Hepatocyte (in vitro differentiated cells): ENCODE data around the gene PMPCA. TPM values are rescaled to one million over a fixed set of nuclear protein-coding genes. Genes with fewer than 3 reads are reported as not detected.

Experiments
- DNase-seq: peaks from one replicate; pipeline ENCODE4 v3.0.0-alpha.2; 2016; ENCODE audit warnings: low spot score
- H2AFZ ChIP-seq: fragments of 200-600 bp; sonication (generic); 2 replicates; pipeline ENCODE4 v1.6.0; 2016; ENCODE audit warnings: antibody characterized with exemption, mild to moderate bottlenecking
- H3K27ac ChIP-seq: fragments of 200-600 bp; sonication (generic); 2 replicates; pipeline ENCODE4 v1.5.1; 2016; ENCODE audit warnings: mild to moderate bottlenecking
- H3K27me3 ChIP-seq: fragments of 200-600 bp; sonication (generic); 2 replicates; pipeline ENCODE4 v1.6.1; 2016
- H3K36me3 ChIP-seq: fragments of 200-600 bp; sonication (generic); replicated peaks from 2 replicates; pipeline ENCODE4 v1.5.1; 2016; ENCODE audit warnings: low read depth; ENCODE audit not compliant: insufficient read depth
- H3K4me1 ChIP-seq: fragments of 200-600 bp; sonication (generic); 2 replicates; pipeline ENCODE4 v1.5.1; 2016; ENCODE audit warnings: mild to moderate bottlenecking, moderate library complexity; ENCODE audit not compliant: insufficient read depth
- H3K4me2 ChIP-seq: fragments of 200-600 bp; sonication (generic); 2 replicates; pipeline ENCODE4 v1.6.0; 2016
- H3K4me3 ChIP-seq: fragments of 200-600 bp; sonication (generic); 2 replicates; pipeline ENCODE4 v1.5.1; 2016; ENCODE audit warnings: mild to moderate bottlenecking
- H3K79me2 ChIP-seq: fragments of 200-600 bp; sonication (generic); 2 replicates; pipeline ENCODE4 v1.6.0; 2017; ENCODE audit warnings: mild to moderate bottlenecking
- H3K9me2 ChIP-seq: fragments of 200-600 bp; sonication (generic); replicated peaks from 2 replicates; pipeline ENCODE4 v1.6.0; 2017; ENCODE audit warnings: mild to moderate bottlenecking; ENCODE audit not compliant: insufficient read depth
- H3K9me3 ChIP-seq: fragments of 200-600 bp; sonication (generic); 2 replicates; pipeline ENCODE4 v1.5.1; 2016; ENCODE audit warnings: low read depth, mild to moderate bottlenecking
- H4K20me1 ChIP-seq: fragments of 200-600 bp; sonication (generic); 2 replicates; pipeline ENCODE4 v1.6.0; 2016; ENCODE audit warnings: mild to moderate bottlenecking; ENCODE audit not compliant: insufficient read depth, poor library complexity, severe bottlenecking
- CTCF ChIP-seq: fragments of 200-600 bp; sonication (generic); IDR thresholded peaks from 2 replicates; pipeline ENCODE4 v1.5.1; 2016; ENCODE audit warnings: antibody characterized with exemption, mild to moderate bottlenecking; ENCODE audit not compliant: poor library complexity
- EZH2 ChIP-seq: fragments of 200-600 bp; sonication (generic); IDR thresholded peaks from 2 replicates; pipeline ENCODE4 v1.6.1; 2016; ENCODE audit warnings: antibody characterized with exemption, mild to moderate bottlenecking, borderline replicate concordance
- EZH2phosphoT487 ChIP-seq: fragments of 200-600 bp; sonication (generic); IDR thresholded peaks from one replicate; pipeline ENCODE4 v1.6.1; 2018; ENCODE audit warnings: antibody characterized with exemption, mild to moderate bottlenecking, low read depth, moderate library complexity; ENCODE audit not compliant: unreplicated experiment, severe bottlenecking
- WGBS: methylation state at CpG from one replicate; pipeline ENCODE4 v1.1.6; 2016; ENCODE audit warnings: low lambda C conversion rate; ENCODE audit errors: missing lambda C conversion rate; 5-methylcytosine and 5-hydroxymethylcytosine counted together
- polyA plus RNA-seq: library from polyadenylated mRNA; unstranded; fragments of >200 nt; fragmentation: Nextera tagmentation; extraction: Ambion mirVana; gene quantifications from 2 replicates; pipeline ENCODE4 v1.2.1, GENCODE V29; 2016
- total RNA-seq: library from RNA; depleted of rRNA; stranded (reverse); fragments of >200 nt; gene quantifications from 2 replicates; pipeline ENCODE4 v1.2.3, GENCODE V29; 2014

The PMPCA gene
- total and polyA plus RNA-seq, 2 experiments from 2014 or later: 45.1 to 85.7 TPM

GRCh38 chr9:136402067-136402466 is 8.4 kb upstream of the PMPCA start:
- Histone ChIP-seq H3K9me2 (no peaks in the 10 kb centered on the region), H3K36me3 (no peaks in the 10 kb centered on the region), H4K20me1 (no peaks in the 10 kb centered on the region), H3K4me2 (no peak overlapping the region), H2AFZ (no peak overlapping the region), H3K4me1 (peaks cover 11% of the 10 kb centered on the region), H3K27me3 (no peaks in the 10 kb centered on the region), H3K27ac (no peak overlapping the region), H3K79me2 (peaks cover 26% of the 10 kb centered on the region), H3K4me3 (no peak overlapping the region), H3K9me3 (no peaks in the 10 kb centered on the region)
- TF ChIP-seq EZH2: no peak
- no peak for TF ChIP-seq CTCF
- no peak for TF ChIP-seq EZH2phosphoT487
- WGBS: 83% methylated on average over 13 of the region's 13 CpGs
- DNase-seq: no peak

- Histone ChIP-seq H2AFZ (no peak overlapping the region), H4K20me1 (no peaks in the 10 kb centered on the region), H3K4me1 (peaks cover 9% of the 10 kb centered on the region), H3K79me2 (peaks cover 16% of the 10 kb centered on the region), H3K4me2 (no peak overlapping the region), H3K9me3 (no peaks in the 10 kb centered on the region), H3K27ac (no peak overlapping the region), H3K36me3 (no peaks in the 10 kb centered on the region), H3K9me2 (no peaks in the 10 kb centered on the region), H3K27me3 (no peaks in the 10 kb centered on the region), H3K4me3 (no peak overlapping the region)
- TF ChIP-seq CTCF: no peak
- no peak for TF ChIP-seq EZH2phosphoT487
- TF ChIP-seq EZH2: no peak
- 95% methylated on average over 5 of the region's 5 CpGs for WGBS
- DNase-seq: no peak
Observed at GRCh38 chr9:136403538-136403914, 6.9 kb upstream of the PMPCA start.

GRCh38 chr9:136403915-136404800 is 6.3 kb upstream of the PMPCA start:
- TF ChIP-seq CTCF (no peak), EZH2 (no peak), EZH2phosphoT487 (no peak)
- Histone ChIP-seq H3K27me3 (no peaks in the 10 kb centered on the region), H3K27ac (no peak overlapping the region), H3K36me3 (no peaks in the 10 kb centered on the region), H3K79me2 (peaks cover 16% of the 10 kb centered on the region), H3K4me2 (no peak overlapping the region), H3K9me2 (no peaks in the 10 kb centered on the region), H3K9me3 (no peaks in the 10 kb centered on the region), H3K4me3 (no peak overlapping the region), H2AFZ (no peak overlapping the region), H3K4me1 (peaks cover 4% of the 10 kb centered on the region), H4K20me1 (no peaks in the 10 kb centered on the region)
- WGBS: 94% methylated on average over 32 of the region's 32 CpGs
- DNase-seq: no peak

GRCh38 chr9:136404801-136405136 is 5.7 kb upstream of the PMPCA start:
- DNase-seq: no peak
- no peaks in the 10 kb centered on the region for H3K9me2 ChIP-seq
- H4K20me1 ChIP-seq: no peaks in the 10 kb centered on the region
- no peak overlapping the region for H3K27ac ChIP-seq
- H3K4me2 ChIP-seq: no peak overlapping the region
- H3K27me3 ChIP-seq: no peaks in the 10 kb centered on the region
- TF ChIP-seq CTCF (no peak), EZH2phosphoT487 (no peak), EZH2 (no peak)
- no peak overlapping the region for H3K4me3 ChIP-seq
- H3K79me2 ChIP-seq: peaks cover 16% of the 10 kb centered on the region
- H3K4me1 ChIP-seq: peaks cover 9% of the 10 kb centered on the region
- H3K9me3 ChIP-seq: no peaks in the 10 kb centered on the region
- H3K36me3 ChIP-seq: no peaks in the 10 kb centered on the region
- H2AFZ ChIP-seq: no peak overlapping the region
- WGBS: 95% methylated on average over 14 of the region's 14 CpGs
